Coronary artery (tissue), 2 donors: ENCODE measurements around the gene RPL19.

Experiments used
- DNase-seq: peaks from one replicate; pipeline ENCODE4 v3.0.0-alpha.2; 2017; ENCODE audit warnings: low spot score
- H3K27ac ChIP-seq, 2 donors: fragments of 200-600 bp; sonication (generic); one replicate each; pipeline ENCODE4 v1.5.1; 2016 to 2019
- H3K4me3 ChIP-seq: fragments of 200-600 bp; sonication (generic); 2 replicates; pipeline ENCODE4 v1.5.1; 2016; ENCODE audit warnings: mild to moderate bottlenecking, moderate library complexity
- TF ChIP-seq, protein P1 (sequence below): fragments of 200-600 bp; sonication (generic); IDR thresholded peaks from one replicate; pipeline ENCODE4 v1.5.1; 2019; ENCODE audit warnings: antibody characterized with exemption

The RPL19 gene

GRCh38 chr17:39156491-39156890 lies 43.6 kb upstream of the RPL19 start:
- DNase-seq, result no peak

GRCh38 chr17:39158623-39159022 lies 41.5 kb upstream of the RPL19 start:
- H3K4me3 ChIP-seq, result no peak overlapping the region
- DNase-seq, result no peak
- no peak overlapping the region for H3K27ac ChIP-seq
- TF ChIP-seq, protein P1, sequence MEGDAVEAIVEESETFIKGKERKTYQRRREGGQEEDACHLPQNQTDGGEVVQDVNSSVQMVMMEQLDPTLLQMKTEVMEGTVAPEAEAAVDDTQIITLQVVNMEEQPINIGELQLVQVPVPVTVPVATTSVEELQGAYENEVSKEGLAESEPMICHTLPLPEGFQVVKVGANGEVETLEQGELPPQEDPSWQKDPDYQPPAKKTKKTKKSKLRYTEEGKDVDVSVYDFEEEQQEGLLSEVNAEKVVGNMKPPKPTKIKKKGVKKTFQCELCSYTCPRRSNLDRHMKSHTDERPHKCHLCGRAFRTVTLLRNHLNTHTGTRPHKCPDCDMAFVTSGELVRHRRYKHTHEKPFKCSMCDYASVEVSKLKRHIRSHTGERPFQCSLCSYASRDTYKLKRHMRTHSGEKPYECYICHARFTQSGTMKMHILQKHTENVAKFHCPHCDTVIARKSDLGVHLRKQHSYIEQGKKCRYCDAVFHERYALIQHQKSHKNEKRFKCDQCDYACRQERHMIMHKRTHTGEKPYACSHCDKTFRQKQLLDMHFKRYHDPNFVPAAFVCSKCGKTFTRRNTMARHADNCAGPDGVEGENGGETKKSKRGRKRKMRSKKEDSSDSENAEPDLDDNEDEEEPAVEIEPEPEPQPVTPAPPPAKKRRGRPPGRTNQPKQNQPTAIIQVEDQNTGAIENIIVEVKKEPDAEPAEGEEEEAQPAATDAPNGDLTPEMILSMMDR, result no peak

More at GRCh38 chr17:39156491-39156890, 43.6 kb upstream of the RPL19 start:
- H3K4me3 ChIP-seq, result no peak overlapping the region
- no peak overlapping the region for H3K27ac ChIP-seq
- TF ChIP-seq, protein P1, result no peak

- TF ChIP-seq, protein P1, result no peak
- H3K27ac ChIP-seq, result no peak overlapping the region
- H3K4me3 ChIP-seq, result no peak overlapping the region
- no peak for DNase-seq
These were observed 38.1 kb upstream of the RPL19 start for GRCh38 chr17:39161962-39162361.

DNA sequence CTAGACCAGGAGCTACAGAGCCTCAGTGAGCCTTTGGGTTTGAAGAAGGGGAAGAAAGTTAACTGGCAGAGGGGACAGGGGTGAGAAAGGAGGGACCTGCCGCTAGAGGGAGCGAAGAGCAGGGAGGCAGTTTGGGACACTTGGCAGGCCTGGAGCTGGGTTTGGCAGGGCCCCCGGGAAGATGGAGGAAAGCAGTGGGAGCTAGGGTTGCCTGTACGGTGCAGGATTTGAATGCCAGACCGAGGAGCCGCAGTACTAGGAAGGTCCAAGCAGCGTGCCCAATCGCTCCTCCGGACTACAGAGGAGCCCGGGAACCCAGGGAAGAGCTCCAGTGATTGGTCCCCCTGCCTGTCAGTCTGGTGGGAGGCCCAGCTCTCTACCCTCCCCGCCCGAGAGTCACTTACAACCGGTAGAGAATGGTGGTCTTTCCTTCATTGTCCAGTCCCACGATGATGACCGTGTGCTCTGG lies 35.4 kb upstream of the RPL19 start:
- peak overlapping the region; percentile 80 for H3K4me3 ChIP-seq

GRCh38 chr17:39165178-39165840 lies 34.8 kb upstream of the RPL19 start:
- Histone ChIP-seq H3K27ac (peak overlapping the region in 1 of 2 donors; percentile 60), H3K4me3 (peak overlapping the region; percentile 80)
- TF ChIP-seq, protein P1, result no peak
- DNase-seq, result no peak

More for the DNA sequence above, 35.4 kb upstream of the RPL19 start:
- H3K27ac ChIP-seq, result peak overlapping the region in 1 of 2 donors; percentile 60
- TF ChIP-seq, protein P1, result peak; percentile 64
- peak; percentile 93 for DNase-seq

DNA sequence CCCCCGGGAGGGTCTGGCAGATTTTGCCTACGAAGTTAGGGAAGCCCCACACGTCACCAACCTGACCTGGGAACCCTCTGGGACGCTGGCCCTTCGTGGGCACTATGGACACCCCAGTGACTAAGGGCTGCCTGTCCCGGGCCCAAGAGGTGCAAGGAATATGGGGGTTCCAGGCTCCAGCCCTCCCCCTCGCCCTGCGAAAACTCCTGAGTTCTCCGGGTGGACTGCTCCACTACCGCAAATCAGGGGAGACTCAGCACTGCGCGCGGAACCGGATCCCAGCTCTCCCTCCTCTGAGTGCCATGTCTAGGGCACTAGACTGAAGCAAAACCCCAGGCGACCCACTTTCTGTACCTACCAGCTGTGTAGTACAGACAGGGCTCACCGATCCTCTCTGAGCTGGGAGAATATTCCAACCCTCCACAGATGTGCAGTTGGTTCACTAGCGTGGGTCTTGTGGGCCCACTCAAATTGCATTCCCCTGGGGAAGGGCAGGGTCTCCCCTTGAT lies 34.2 kb upstream of the RPL19 start, which contains the start of gene ARL5C:
Gene ARL5C, minus strand, starts transcription at position 321 of the 509 bp plus-strand sequence. CDS start 401 bp downstream, outside the sequence.
- peak within 1 kb of the TSS; percentile 80 for H3K4me3 ChIP-seq
- no peak for DNase-seq
- H3K27ac ChIP-seq, result peak within 1 kb of the TSS in 1 of 2 donors; percentile 60
- TF ChIP-seq, protein P1, result no peak
